Activated naive CD8-positive, alpha-beta T cell treated with anti-CD3 and anti-CD28 coated beads, Interleukin-2, amount 50 U/mL, for 16 hours (primary cell): ENCODE results near the gene IL10RA.
A peak's percentile ranks its signal among the peaks of the same experiment; 100 is the strongest.
"Not testable (repeated sequence)": the region's sequence is repeated elsewhere in the genome, so short reads cannot be mapped to it uniquely, and the experiment has no call there.

Experiments
- DNase-seq: peaks from one replicate; pipeline ENCODE4 v3.0.0-alpha.2; 2020; ENCODE audit warnings: low read depth, low spot score

Gene IL10RA

GRCh38 chr11:117985953-117986887 lies at the start of gene IL10RA:
IL10RA (plus strand) TSS chr11:117986394; CDS start chr11:117986468, 74 bp downstream.
- peak; percentile 43 for DNase-seq

DNA sequence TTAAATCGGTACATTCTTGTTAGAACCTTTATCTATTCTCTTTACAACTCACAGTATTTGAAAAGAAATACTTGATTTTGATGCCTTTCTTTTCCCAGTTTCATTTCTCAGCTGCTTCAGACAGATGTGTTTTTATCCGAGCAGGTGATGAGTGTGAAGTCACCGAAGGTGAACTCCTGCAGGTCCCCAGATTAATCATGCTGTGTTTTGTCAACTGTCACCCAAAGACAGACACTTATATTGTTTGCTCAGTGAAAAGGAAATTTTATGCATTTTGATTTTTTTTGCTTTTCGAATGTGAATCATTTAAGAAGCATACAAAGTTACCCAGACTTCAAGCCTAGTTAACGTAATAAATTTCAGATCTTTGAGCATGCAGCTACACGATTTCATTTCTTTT lies 49.2 kb upstream of the IL10RA start:
- DNase-seq: no peak

- no peak for DNase-seq
These were observed 45.5 kb upstream of the IL10RA start for GRCh38 chr11:117940736-117941135.

GRCh38 chr11:117941163-117941707 lies 45.0 kb upstream of the IL10RA start:
- DNase-seq: no peak

GRCh38 chr11:117941976-117942654 lies 44.1 kb upstream of the IL10RA start:
- DNase-seq: no peak

- no peak for DNase-seq
These were observed 41.6 kb upstream of the IL10RA start for GRCh38 chr11:117944554-117944953.

DNA sequence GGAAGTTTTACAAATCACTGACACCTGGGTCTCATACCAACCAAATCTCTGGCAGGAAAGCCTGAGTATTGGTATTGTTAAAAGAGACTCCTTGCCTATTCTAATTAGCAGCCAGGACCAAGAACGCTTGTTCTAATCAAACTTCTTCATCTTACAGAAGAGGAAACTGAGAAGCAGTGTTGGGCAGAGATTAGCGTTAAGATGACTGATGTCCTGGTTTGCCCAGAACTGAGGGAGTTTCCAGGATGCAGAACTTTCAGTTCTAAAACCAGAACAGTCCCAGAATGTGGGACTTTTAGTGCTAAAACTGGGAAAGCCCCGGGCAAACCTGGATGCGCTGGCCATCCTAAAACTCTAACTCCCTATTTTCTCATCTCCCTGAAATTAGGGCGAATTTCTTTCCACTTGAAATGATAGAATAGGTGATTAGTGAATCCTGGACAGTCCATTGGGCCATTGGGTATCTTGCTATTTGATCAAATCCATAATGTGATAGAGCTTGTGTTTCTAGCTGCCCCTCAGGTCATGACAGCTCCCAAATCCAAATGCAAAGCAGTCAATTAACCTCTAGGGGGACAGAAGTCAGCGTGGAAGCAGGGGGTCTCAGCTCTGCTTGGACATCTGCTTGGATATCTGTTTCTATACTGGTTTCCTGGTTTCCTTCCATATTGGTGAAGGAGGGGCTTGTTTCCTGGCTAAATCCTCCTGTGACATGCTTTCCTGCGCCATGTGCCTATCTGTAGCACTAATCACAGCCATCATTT lies 41.0 kb upstream of the IL10RA start:
- no peak for DNase-seq

DNA sequence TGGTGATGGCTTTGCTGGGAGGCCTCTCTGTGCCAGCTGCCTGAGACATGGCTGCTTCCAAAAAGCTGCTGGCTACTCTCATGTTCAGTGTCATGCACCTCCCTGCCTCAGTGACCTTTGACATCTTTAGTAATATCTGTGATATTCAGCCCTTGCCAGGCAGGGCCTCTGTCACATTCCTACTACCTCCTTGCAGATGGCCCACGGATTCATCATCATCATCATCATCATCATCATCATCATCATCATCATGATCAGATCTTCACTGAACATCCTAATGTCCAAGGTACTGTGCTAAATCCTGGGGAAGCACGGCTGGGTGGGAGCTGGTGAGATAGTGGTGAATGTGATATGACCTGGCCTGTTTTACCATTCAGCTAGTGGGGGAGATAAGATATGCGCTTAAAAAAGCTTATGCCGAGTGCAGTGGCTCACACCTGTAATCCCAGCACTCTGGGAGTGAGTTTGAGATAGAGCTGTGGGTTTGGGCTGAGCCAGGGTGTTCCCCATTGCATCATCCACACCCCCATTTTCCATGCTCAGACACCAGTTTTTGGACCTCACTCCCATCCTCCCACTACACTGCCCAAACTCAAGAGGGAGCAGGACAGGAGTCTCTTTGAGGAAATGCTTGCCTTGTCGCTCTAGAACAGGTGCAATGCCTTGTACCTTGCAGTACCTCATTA lies 39.9 kb upstream of the IL10RA start:
- no peak for DNase-seq

GRCh38 chr11:117946842-117947526 lies 39.2 kb upstream of the IL10RA start:
- peak; percentile 62 for DNase-seq

- not testable (repeated sequence) for DNase-seq
These were observed 38.4 kb upstream of the IL10RA start for GRCh38 chr11:117947751-117948150.

DNA sequence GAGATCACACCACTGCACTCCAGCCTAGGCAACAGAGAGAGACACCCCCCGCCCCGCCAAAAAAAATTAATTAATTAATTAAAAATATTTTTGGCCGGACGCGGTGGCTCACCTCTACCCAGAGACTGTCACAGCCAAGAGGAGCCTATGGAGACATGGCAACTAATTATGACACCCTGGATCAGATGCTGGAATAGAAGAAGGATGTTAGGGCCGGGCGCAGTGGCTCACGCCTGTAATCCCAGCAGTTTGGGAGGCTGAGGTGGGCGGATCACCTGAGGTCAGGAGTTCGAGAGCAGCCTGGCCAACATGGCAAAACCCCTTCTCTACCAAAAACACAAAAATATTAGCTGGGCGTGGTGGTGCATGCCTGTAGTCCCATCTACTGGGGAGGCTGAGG lies 37.7 kb upstream of the IL10RA start:
- DNase-seq: not testable (repeated sequence)

- no peak for DNase-seq
These were observed 37.1 kb upstream of the IL10RA start for GRCh38 chr11:117949062-117949461.

GRCh38 chr11:117950301-117950700 lies 35.9 kb upstream of the IL10RA start:
- DNase-seq: no peak

GRCh38 chr11:117950993-117951961 lies 34.9 kb upstream of the IL10RA start:
- no peak for DNase-seq

- DNase-seq: no peak
These were observed 33.0 kb upstream of the IL10RA start for GRCh38 chr11:117953024-117953671.

DNA sequence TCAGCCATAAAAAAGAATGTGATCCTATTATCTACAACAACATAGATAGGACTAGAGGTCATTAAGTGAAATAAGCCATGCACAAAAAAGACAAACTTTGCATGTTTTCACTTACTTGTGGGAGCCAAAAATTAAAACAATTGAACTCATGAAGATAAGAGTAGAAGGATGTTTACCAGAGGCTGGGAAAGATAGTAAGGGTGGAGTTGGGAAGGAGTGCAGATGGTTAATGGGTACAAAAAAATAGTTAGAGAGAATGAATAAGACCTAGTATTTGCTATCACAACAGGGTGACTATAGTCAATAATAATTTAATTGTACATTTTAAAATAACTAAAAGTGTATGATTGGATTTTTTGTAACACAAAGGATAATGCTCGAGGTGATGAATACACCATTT lies 27.2 kb upstream of the IL10RA start:
- no peak for DNase-seq

DNA sequence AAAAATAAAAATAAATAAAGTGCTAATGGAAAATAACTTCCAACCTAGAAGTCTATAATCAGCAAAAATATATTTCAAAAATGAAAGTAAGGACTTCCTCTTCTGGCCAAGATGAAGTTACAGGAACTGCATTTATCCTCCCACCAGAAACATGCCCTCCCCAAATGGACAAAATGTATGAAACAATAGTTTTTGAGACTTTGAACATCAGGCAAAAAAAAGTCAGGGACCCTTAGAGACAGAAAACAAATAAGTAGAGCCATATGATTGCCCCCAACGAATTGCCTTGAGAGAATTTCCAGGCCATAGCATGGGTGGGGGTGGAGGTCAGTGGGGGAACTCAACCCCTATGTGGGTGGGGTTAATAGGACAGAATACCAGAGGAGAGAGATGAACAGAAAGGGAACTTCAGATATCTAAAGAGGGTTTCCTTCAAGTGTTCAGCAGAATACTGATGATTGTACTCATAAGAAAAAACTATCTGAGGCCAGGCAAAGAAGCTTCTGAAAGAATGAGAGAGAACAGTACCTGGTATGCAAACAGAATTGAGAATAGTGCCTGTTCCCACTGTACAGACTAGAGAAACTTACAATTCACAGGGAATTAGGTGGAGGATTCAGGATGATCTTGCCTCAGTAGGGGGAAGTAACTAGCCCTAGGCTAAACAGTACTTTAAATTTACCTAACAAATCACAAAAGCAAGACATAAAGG lies 26.6 kb upstream of the IL10RA start:
- DNase-seq: no peak

DNA sequence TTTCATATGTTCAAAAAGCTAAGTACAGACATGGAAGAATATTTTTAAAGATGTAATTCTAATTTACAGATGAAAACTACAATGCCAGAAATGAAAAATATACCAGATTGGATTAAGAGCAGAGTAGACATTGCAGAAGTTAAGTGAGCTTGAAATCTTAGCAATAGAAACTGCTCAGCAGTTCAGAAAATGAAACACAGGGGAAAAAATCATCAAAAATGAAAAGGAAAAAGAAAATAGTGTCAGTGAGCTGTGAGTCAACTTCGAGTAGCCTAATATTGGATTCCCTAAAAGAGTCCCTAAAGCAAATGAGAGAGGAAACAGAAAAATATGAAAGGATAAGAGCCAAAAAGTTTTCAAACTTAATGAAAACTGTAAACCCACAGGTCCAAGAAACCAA lies 25.8 kb upstream of the IL10RA start:
- no peak for DNase-seq
